DMS153 (cell line): ENCODE measurements around the gene ESPN.
"Not testable (repeated sequence)": the region's sequence is repeated elsewhere in the genome, so short reads cannot be mapped to it uniquely, and the experiment has no call there.

ENCODE experiments used
- DNase-seq: peaks from one replicate; lab custom pipeline; 2025; lab: John Stamatoyannopoulos, UW

The ESPN gene

DNA sequence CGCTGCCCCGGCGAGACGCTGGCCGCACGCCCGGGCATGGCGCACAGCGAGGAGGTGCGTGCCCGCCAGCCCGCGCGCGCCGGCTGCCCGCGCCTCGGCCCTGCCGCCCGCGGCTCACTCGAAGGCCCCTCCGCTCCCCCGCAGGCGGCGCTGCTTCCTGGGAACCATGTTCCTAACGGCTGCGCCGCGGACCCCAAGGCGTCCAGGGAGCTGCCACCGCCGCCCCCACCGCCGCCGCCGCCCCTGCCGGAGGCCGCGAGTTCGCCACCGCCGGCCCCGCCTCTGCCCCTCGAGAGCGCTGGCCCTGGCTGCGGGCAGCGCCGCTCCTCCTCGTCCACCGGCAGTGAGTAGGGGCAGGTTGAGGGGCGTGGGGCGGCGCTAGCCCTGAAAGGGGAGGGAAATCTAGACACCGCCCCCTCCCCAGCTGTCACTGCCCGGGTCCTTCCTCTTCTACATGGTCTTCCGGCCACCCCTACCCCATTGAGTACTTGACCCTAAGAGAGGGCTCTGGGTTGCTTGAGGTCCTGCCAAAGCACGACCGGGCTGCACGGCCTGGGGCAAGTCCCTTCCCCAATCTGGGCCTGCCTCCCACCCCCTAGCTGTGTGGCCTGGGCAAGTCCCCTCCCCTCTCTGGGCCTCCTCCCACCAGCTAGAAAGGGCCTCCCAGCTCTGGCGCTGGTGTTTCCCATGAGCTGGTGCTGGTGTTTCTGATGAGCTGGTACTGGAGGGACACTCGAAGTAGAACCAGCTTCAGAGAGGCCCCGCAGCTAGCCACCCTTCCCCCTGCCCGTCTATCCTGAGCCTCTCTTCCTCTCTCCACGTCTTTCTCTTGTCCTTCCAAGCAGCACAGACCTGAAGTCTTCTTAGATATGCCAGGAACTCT is 24.4 kb downstream of the ESPN start:
- DNase-seq = no peak

DNA sequence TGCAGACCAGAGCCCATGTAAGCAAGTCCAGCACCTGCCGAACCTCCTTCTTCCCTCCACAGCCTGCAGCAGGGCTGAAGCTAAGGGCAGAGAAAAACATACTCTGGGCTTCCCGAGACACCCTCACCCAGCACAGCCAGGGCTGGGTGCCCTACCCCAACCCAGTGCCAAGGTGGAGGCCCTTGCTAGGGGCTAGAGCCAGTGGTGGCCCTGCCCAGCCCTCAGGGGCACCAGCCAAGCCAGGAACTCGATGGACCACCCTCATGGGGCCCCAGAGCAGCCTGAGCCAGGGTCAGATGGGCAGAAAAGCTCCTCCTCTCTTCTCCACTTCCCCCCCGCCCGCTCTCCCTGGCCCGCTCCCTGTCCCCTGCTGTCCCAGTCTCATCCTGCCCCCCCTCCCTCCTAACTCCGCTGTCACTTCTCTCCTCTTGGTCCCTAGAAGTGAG is 25.5 kb downstream of the ESPN start:
- no peak for DNase-seq

DNA sequence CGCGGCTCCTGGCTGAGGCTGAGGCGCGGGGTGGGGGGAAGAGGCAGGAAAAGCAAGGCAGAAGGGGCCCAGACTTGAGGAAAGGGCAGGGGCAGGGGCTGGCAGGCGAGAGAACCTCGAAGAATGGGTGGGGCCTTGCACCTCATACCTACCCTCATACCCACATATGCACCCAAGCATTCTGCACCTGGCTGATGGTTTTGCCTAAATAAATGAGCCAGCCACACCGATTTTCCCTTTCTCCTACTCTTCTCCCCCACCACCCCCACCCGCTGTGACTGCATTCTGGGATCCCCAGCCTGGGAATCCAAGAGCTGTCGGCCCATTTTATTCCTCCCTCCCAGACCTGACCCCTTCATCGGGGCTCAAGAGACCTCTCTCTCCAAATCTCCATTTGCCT is 25.9 kb downstream of the ESPN start:
- not testable (repeated sequence) for DNase-seq

DNA sequence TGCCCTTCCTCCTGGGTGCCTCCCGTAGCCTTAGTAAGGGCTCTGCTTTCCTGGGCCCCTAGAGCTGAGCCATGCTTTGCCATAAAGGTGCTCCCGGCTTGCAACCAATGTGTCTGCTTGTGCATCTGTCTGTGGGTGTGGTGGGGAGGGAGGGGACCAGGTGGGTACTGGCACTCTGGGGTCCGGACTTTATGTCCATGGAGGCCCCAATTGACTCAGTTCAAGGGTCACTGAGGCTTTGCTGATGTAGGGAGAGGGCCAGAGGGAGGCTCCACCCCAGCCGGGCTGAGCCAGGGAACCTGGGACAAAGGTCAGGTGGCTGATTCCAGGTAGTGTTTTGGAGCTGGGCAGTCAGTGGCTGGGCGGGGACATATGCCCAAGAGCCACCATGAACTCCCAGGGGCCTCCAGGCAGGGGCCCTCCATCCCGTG is 26.4 kb downstream of the ESPN start:
- no peak for DNase-seq

DNA sequence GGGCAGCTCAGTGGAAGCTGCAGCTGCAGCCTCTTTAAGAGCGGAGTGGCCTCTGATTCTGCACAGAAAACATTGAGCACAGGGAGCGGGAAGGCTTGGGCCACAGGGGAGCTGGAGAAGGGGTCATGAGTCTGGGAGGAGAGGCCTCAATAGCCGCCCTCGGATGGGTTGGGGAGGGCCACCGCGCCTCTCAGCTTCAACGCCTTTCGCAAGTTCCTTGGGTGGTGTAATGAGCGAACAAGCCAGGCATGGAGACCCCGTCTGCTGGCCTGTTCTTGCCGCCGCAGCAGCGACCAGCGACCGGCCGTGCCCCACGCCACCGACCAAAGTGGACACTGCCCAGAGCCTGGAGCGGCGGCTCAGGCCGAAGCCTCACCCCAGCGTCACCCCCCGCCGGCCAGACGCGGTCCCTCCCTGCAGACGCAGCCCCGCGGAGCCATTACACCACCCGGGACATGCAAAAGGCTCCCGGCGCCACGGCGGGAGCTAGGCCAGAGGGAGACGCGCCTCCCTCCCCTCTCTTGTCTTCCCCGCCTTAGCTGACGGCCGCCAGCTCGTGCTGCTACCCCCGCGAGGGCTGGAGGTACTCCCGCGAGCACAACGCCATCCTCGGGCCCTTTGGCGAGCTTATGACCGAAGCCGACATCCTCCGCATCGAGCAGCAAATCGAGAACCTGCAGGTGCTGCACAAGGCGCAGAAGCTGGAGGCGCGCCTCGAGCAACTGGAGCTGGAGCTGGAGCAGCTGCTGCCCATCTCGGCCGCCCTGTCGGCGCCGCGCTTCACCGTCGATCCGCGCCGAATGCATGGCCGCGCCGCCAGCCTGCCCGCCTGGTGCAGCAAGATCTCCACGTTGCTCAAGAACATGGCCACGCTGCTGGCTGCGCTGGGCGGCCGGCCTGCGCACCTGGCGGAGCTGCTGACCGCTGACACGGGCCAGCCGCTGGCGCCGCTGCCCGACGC is 29.6 kb downstream of the ESPN start:
- DNase-seq = not testable (repeated sequence)

DNA sequence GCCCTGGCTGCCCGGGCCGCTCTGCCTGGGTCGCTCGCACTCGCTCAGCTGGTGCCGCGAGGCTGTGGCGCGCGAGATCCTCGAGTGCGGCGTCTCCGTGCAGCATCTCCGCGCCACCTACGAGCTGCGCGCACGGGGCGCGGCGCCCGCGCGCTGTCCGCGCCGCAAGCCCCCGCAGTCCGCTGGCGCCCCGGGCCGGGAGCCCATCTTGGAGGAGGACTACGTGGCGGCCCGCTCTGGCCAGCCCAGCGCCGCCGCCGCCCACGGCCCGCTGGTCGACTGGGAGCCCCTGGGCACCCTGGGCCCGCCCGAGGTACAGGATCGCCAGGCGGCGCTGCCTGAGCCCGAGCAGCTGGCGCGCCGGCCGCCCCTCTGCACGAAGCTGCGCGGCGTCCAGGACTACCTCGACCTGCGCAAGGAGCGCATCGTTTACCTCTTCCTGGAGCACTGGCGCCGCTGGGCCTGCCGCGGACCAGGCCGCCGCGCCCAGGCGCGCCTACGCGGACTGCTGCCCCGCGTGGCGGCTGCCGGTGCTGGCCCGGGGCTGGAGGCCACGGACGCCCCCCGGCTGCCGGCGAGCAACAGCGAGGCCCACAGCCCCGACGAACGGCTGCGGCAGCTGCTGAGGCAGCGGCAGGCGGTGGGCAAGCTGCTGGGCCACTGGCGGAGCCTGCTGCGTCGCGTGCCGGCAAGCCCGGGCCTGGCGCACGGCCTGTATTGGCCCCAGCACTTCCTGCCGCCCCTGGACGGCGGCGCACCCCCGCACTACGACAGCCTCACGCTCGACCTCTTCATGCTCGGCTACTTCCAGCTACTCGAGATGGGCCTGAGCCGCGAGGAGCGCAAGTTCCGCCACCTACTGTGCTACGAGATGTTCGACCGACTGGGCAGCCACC is 30.5 kb downstream of the ESPN start:
- DNase-seq = no peak

DNA sequence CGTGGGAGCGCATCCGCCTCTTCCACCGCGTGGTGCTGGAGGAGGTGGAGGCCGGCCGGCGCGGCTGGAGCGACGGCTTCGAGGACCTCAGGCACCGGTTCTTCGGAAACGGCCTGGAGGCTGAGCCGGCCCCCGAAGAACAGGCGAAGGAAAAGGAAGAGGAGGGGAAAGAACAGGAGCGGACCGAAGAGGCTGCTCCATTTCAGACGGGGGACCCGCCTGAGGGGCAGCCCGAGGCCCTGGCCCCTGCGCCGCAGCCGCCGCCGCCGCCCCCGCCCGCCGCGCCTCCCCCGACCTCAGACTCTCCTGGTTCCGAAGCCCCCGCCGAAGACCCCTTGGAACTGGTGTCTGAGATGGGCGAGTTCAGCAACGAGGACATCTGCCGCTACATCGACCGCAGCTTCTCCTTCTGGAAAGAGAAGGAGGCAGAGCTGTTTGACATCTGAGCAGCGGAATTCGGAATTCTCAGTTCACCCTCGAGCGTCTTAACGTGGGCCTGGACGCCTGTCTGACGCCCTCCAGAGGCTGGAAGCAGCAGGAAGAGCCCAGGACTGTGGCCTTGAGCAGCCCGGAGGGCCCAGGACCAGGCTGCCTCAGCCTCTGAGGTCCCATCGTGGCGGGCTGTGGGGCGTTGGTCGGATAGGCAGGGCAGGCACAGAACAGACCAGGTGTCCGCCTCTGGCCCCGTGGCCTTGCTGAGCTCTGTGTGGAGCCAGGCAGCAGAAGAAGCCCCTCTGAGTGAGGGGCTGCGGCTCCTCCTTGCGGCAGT is 31.4 kb downstream of the ESPN start:
- DNase-seq = not testable (repeated sequence)

DNA sequence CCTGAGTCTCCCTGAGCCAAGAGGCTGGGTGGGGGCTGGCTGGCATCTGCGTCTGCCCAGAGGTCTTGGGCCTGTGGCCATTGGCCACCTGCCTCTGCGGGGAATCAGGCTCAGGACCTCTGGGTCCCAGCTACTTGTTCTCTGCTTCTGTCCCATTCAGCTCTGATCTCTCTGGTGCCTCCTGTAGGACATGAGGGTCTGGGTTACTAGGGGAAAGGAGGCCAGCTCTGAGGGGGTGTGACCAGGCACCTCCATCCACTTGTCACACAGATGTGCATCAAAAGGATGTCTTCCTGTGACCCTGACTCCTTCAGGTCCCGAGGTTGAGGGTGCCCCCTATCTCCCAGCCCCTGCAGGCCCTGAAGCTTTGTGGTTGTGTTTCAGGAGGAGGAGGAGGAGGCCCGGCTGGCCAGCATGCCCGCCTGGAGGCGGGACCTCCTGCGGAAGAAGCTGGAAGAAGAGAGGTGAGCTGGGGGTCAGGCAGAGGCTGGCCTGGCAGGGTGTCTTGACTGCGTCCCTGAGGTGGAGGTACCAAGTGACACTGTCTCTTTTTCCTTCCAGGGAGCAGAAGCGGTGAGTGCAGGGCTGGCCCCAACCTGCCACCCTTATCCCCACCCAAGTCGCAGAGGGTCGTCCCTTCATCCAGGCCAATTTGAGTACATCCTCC is 32.4 kb downstream of the ESPN start:
- DNase-seq = no peak

DNA sequence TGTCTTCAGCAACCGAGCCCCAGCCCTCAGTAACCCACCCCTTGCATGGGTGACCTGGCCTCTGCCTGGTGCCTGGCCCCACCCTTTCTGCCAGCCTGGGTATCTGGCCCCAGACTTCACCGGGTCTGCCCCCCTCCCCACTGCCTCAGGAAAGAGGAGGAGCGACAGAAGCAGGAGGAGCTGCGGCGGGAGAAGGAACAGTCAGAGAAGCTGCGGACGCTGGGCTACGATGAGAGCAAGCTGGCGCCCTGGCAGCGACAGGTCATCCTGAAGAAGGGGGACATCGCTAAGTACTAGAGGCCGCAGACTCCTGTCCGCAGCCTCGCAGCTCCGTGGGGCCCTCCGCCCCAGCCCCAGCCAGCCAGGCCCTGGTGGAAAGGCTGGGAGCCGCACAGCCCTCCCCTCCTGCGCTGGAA is 35.3 kb downstream of the ESPN start:
- no peak for DNase-seq

DNA sequence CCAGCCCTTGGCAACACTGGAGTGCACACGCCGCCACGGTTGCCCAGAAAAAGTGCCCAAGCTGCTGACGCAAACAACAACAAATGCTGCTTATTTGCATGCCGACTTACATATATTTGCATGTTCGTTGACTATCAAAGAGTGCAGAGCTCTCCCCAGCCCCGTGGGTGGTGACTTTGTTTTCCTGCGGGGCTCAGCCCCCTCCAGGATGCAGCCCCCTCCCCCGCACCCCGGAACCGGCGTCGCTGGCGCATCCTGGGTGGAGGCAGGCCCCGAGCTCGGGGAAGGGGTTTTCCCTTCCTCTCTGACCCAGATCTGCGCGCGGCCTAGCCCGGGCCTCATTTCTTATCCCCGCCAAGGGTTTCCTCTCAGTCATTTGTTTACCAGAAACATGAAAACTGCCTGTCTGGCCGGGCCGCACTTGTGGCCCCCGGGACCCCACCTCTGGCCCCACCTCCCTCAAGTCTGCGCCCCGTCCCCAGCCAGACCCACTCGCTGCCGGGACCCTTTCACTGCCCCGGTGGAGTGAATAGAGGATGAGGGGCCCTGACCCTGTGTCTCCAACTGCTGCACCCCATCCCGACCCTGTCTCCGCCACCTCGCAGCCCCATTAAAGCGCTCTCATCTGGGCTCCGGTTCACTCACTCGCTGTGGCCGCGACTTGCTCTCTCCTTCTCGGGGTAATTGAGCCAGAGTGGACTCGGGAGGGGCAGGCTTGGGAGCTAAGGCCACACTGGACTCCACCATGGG is 35.9 kb downstream of the ESPN start:
- no peak for DNase-seq

DNA sequence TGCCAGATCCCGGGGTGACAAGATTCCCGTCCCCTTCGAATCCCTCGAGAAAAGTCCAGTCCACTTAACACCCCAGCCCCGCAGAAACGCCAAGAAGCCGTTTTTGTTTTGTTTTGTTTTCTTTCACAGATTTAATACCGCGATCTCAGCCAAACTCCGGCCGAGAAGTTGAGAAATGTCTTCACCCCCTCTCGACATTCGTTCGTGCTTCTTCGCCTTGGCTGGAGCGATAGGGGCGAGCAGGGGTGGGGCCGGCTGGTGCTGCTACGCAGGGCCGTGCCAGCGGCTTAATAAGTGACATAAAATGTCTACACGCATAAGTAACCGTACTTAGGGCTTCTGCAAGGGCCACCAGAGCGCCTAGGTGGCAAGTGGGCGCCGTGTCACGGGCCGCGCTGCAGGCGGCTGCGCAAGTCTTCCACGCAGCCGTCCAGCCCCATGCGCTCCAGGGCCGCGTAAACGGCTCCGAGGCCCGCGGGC is 36.5 kb downstream of the ESPN start:
- DNase-seq = no peak

DNA sequence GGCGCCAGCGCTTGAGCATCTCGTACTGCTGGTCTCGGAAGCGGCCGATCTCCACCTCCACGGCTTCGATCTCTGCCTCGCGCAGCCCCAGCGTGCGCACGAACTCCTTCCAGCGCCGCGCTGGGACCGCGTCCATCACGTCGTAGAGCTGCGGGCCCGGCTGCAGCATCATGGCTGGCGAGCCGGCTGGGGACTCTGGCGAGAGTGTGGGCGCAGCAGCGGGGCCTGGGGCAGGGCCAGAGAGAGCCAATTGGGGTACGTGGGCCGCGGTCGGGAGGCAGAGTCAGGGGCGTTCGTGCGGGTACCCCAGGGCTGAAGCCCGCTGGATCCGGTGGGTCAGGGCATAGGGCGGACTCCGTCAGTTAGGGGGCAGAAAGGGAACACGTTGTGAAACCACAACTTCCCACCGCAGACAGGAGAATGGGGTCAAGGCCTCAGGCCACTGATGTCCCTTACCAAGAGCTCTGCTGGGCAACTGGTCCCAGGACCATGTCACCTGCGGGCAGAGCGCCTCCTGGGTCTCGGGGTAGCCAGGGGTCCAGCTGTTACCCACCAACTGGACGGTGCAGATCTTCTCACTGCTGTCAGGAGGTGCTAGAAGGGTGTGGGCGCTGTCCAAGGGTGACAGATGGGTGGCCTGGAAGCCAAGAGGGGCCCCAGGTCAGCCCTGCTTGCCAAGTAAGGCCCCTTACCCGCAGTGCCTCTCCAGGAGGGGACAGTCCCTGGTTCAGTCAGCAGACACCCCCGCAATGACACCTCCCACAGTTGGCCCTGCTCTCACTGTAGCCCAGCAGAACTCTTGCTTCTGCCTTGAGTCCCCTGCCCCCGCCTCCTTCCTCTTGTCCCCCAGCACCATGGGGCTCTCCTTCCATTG is 37.2 kb downstream of the ESPN start:
- no peak for DNase-seq

DNA sequence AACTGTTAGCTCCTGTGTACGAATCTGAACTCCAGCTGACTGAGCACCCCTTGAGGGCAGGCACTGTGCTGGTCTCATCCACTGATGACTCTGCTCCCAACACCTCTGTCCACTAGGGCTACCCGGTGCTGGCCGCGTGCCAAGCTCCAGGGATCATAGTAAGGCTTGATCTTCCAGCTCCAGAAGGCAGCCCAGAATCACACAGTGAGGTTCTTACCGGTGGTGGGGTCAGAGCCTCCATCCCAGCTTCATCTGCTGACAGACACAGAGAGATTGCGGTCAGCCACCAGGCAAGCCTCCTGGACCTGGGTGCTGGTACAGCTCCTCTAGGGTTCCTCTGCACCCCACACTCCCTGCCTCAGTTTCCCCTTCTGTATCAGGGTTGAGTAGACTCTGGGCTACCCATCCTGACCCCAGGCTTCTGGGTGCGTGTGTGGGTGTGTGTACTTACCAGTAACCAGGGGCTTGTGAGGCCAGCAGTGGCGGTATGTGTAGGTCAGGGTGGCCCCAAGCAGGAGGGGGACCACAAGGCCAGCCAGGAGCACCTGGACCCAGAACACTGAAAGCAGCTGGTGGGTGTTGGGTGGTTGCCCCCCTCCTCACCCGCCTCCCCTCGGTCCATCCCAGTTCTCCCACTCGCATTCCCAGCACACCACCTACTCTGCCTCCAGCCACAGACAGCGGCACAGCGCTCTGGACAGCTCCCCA is 38.0 kb downstream of the ESPN start:
- no peak for DNase-seq

DNA sequence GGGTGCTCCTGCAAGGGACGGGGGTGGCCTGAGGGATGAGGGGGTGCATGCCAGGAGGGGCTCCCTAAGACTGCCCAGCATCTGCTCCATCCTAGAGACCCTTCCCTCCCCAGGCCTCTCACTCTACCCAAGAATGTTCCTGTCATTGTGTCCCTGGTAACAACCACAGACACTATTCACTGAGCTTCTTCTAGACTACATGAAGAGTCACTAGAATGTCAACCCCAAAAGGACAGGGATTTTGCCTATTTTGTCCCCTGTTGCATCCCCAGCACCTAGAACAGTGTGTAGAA is 38.5 kb downstream of the ESPN start:
- no peak for DNase-seq

DNA sequence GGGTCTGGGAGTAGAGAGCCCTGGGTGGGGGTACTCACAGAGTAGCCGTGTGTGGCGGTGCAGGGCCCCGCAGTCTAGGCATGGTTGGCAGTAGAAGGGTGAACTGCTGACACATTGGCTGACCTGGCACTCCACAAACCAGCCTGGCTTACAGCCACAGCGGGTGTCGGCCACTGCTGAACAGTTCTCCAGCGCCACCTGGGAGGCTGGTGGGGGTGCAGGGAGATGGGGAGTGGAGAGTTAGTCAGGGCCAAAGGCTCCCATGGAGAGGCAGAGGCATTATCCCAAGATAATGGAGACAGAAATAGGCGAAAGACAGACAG is 39.9 kb downstream of the ESPN start:
- DNase-seq = no peak

DNA sequence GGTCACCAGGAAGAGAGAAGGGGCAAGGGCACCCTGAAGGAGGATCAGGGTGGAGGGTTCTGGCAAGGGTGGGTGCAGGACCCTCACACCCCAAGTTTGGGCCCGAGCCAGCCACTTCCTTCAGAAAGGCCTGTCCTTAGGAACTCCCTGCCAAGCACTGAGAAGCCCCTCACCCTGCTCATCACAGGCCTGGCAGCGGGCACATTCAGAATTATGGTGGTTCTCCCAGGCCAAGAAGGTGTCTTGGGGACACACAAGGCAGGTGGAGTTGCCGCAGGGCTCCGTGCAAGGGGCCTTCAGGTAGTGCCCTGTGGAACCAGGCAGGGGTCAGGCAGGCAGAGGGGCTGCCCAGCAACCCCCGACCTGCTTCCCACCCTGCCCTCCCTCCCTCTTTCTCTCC is 40.3 kb downstream of the ESPN start:
- DNase-seq = no peak

DNA sequence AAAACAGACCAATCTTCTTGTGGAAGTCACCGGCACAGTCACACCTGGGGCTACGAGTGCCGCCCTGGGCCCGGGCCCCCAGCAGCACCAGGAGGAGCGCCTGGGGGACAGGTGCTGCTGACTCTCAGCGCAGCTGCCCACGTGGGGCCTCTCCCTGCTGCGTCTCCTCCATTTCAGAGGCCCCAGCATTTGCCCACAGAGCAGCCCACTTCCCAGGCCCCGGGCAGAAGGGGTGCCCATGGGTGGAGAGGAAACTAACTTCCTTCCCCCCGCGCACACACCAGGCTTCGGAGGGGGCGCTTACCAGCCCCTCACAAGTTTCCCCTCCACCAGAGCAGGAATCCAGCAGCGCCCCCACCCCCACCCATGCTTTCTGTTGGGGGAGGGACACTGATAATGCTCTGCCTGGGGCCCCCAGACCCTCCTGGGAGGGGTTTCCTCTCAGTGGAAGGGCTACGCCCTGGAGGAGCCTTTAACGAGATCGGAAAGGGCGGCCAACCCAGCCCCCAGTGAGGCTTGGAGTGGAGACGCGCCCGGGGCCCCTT is 41.0 kb downstream of the ESPN start:
- no peak for DNase-seq

DNA sequence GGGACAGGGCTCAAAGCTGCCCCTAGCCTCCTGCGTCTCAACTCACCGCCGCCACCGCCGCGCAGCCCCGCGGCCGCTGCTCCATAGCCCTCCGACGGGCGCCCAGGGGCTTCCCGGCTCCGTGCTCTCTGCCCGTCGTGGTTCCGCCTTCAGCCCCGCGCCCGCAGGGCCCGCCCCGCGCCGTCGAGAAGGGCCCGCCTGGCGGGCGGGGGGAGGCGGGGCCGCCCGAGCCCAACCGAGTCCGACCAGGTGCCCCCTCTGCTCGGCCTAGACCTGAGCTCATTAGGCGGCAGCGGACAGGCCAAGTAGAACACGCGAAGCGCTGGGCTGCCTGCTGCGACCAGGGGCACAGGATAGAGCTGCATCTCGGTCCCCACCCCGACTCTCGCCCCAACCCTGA is 41.4 kb downstream of the ESPN start, which contains the start of gene TNFRSF25:
Gene TNFRSF25 (minus strand): TSS at position 151 of the 400 bp plus-strand sequence. CDS start 66 bp downstream, at position 85.
- DNase-seq = no peak
